AML-193 (cell line): ENCODE results near the gene PKIG.
A peak's percentile ranks its signal among the peaks of the same experiment; 100 is the strongest.

ENCODE experiments used
- DNase-seq, 2 experiments: peaks; one replicate each; lab custom pipeline; 2025; lab: John Stamatoyannopoulos, UW

PKIG gene

GRCh38 chr20:44620030-44620429, 37.7 kb downstream of the PKIG start:
- DNase-seq: no peak

- no peak for DNase-seq
These were observed 38.9 kb downstream of the PKIG start for GRCh38 chr20:44621325-44621724.

- no peak for DNase-seq
These were observed 39.6 kb downstream of the PKIG start for GRCh38 chr20:44621939-44622338.

- no peak for DNase-seq
These were observed 40.3 kb downstream of the PKIG start for GRCh38 chr20:44622501-44623270.

GRCh38 chr20:44624152-44624551, 41.8 kb downstream of the PKIG start:
- no peak for DNase-seq

GRCh38 chr20:44624743-44625271, 42.4 kb downstream of the PKIG start:
- no peak for DNase-seq

- DNase-seq: no peak
These were observed 43.0 kb downstream of the PKIG start for GRCh38 chr20:44625361-44625760.

- no peak for DNase-seq
These were observed 43.9 kb downstream of the PKIG start for GRCh38 chr20:44626278-44626677.

- no peak for DNase-seq
These were observed 45.1 kb downstream of the PKIG start for GRCh38 chr20:44627364-44628010.

- DNase-seq: no peak
These were observed 46.6 kb downstream of the PKIG start for GRCh38 chr20:44629017-44629385.

GRCh38 chr20:44629542-44629941, 47.2 kb downstream of the PKIG start:
- no peak for DNase-seq

GRCh38 chr20:44630297-44630696, 47.9 kb downstream of the PKIG start:
- DNase-seq: no peak

- no peak for DNase-seq
These were observed 49.8 kb downstream of the PKIG start for GRCh38 chr20:44632103-44632752.

- DNase-seq: no peak
These were observed 50.9 kb downstream of the PKIG start for GRCh38 chr20:44633187-44633810.

- no peak for DNase-seq
These were observed 51.7 kb downstream of the PKIG start for GRCh38 chr20:44633872-44634600.

- no peak for DNase-seq
These were observed 53.5 kb downstream of the PKIG start for GRCh38 chr20:44635877-44636276.

GRCh38 chr20:44637042-44637441, 54.7 kb downstream of the PKIG start:
- DNase-seq: no peak

- no peak for DNase-seq
These were observed 55.4 kb downstream of the PKIG start for GRCh38 chr20:44637522-44638372.

GRCh38 chr20:44640522-44640921, 58.1 kb downstream of the PKIG start:
- DNase-seq: no peak

- peak in 1 of 2 experiments; percentile 21 for DNase-seq
These were observed 58.9 kb downstream of the PKIG start for GRCh38 chr20:44641325-44641724.
